Suprapubic skin (tissue), 4 donors: ENCODE data around the gene FBXO3. TPM values are rescaled to one million over a fixed set of nuclear protein-coding genes. Genes with fewer than 3 reads are reported as not detected.
A peak's percentile ranks its signal among the peaks of the same experiment; 100 is the strongest.

ENCODE experiments used
- DNase-seq, 2 donors: peaks; one replicate each; pipeline ENCODE4 v3.0.0-alpha.2; 2019; ENCODE audit warnings: low spot score in 2 of 2
- H3K27ac ChIP-seq: fragments of 200-600 bp; sonication (generic); one replicate; pipeline ENCODE4 v1.5.1; 2019
- H3K27me3 ChIP-seq: fragments of 200-600 bp; sonication (generic); one replicate; pipeline ENCODE4 v1.5.1; 2019
- H3K36me3 ChIP-seq: fragments of 200-600 bp; sonication (generic); one replicate; pipeline ENCODE4 v1.5.1; 2019
- H3K4me1 ChIP-seq: fragments of 200-600 bp; sonication (generic); one replicate; pipeline ENCODE4 v1.5.1; 2019
- H3K4me3 ChIP-seq: fragments of 200-600 bp; sonication (generic); one replicate; pipeline ENCODE4 v1.5.1; 2019; ENCODE audit warnings: mild to moderate bottlenecking
- H3K9me3 ChIP-seq: fragments of 200-600 bp; sonication (generic); one replicate; pipeline ENCODE4 v1.5.1; 2019
- CTCF ChIP-seq, 2 donors: fragments of 200-600 bp in 1 of 2; fragments of 450-650 bp in 1 of 2; sonication (generic) in 1 of 2; IDR thresholded peaks; one replicate each; pipeline ENCODE4 v1.5.1; 2016 to 2019; ENCODE audit warnings: antibody characterized with exemption in 2 of 2, mild to moderate bottlenecking in 1 of 2, moderate library complexity in 1 of 2
- EP300 ChIP-seq: sonication (generic); formaldehyde crosslinking; IDR thresholded peaks from one replicate; pipeline ENCODE4 v1.6.1; 2017; ENCODE audit warnings: antibody characterized with exemption
- POLR2A ChIP-seq, 2 donors: fragments of 450-650 bp; IDR thresholded peaks; one replicate each; pipeline ENCODE4 v1.6.1; 2017; ENCODE audit warnings: antibody characterized with exemption in 2 of 2, mild to moderate bottlenecking in 2 of 2, moderate library complexity in 2 of 2
- POLR2AphosphoS5 ChIP-seq, 3 donors: sonication (generic); formaldehyde crosslinking; IDR thresholded peaks; one replicate each; pipeline ENCODE4 v1.6.1; 2017; ENCODE audit warnings: antibody characterized with exemption in 3 of 3
- WGBS: methylation state at CpG from one replicate; pipeline ENCODE4 v1.1.5; 2018; 5-methylcytosine and 5-hydroxymethylcytosine counted together
- total RNA-seq, 4 donors: library from RNA; depleted of rRNA; stranded (reverse); fragments of >200 nt; gene quantifications; one replicate each; pipeline ENCODE4 v1.1.0, GENCODE V29; 2016

FBXO3 gene
- total RNA-seq, 4 donors from 2014 or later = 35.4 to 47.5 (median 44.3) TPM

GRCh38 chr11:33698921-33699320 lies 75.4 kb downstream of the FBXO3 start:
- Histone ChIP-seq H3K4me1 (peaks cover 74% of the 10 kb centered on the region), H3K4me3 (no peak overlapping the region), H3K9me3 (no peaks in the 10 kb centered on the region), H3K27ac (no peak overlapping the region), H3K27me3 (no peaks in the 10 kb centered on the region), H3K36me3 (no peaks in the 10 kb centered on the region)
- DNase-seq = no peak
- TF ChIP-seq POLR2A (IDR thresholded peaks at IDR 0.05) = no peak
- no peak for TF ChIP-seq POLR2AphosphoS5 (IDR thresholded peaks at IDR 0.05)
- TF ChIP-seq EP300 = no peak
- no peak for TF ChIP-seq CTCF (IDR thresholded peaks at IDR 0.05)
- 72% methylated on average over 5 of the region's 5 CpGs for WGBS

- no peaks in the 10 kb centered on the region for H3K9me3 ChIP-seq
- no peak for DNase-seq
- WGBS = 79% methylated on average over 3 of the region's 3 CpGs
- H3K4me1 ChIP-seq = peaks cover 72% of the 10 kb centered on the region
- H3K36me3 ChIP-seq = no peaks in the 10 kb centered on the region
- no peak for TF ChIP-seq EP300
- TF ChIP-seq POLR2AphosphoS5 (IDR thresholded peaks at IDR 0.05) = no peak
- no peak for TF ChIP-seq CTCF (IDR thresholded peaks at IDR 0.05)
- no peak for TF ChIP-seq POLR2A (IDR thresholded peaks at IDR 0.05)
- no peak overlapping the region for H3K27ac ChIP-seq
- H3K27me3 ChIP-seq = no peaks in the 10 kb centered on the region
- H3K4me3 ChIP-seq = no peak overlapping the region
Measured at GRCh38 chr11:33697997-33698396, 76.3 kb downstream of the FBXO3 start.

GRCh38 chr11:33696931-33697638 lies 77.2 kb downstream of the FBXO3 start:
- Histone ChIP-seq H3K36me3 (no peaks in the 10 kb centered on the region), H3K27ac (peak overlapping the region; percentile 36), H3K9me3 (no peaks in the 10 kb centered on the region), H3K4me3 (no peak overlapping the region), H3K27me3 (no peaks in the 10 kb centered on the region), H3K4me1 (peaks cover 72% of the 10 kb centered on the region)
- no peak for TF ChIP-seq CTCF (IDR thresholded peaks at IDR 0.05)
- no peak for TF ChIP-seq POLR2A (IDR thresholded peaks at IDR 0.05)
- no peak for TF ChIP-seq POLR2AphosphoS5 (IDR thresholded peaks at IDR 0.05)
- TF ChIP-seq EP300 = no peak
- DNase-seq = no peak
- WGBS = 66% methylated on average over 6 of the region's 6 CpGs

GRCh38 chr11:33696411-33696810 lies 77.9 kb downstream of the FBXO3 start:
- Histone ChIP-seq H3K9me3 (no peaks in the 10 kb centered on the region), H3K4me3 (no peak overlapping the region), H3K4me1 (peaks cover 72% of the 10 kb centered on the region), H3K27ac (peak overlapping the region; percentile 30), H3K27me3 (no peaks in the 10 kb centered on the region), H3K36me3 (no peaks in the 10 kb centered on the region)
- no peak for DNase-seq
- TF ChIP-seq CTCF (IDR thresholded peaks at IDR 0.05) = no peak
- TF ChIP-seq POLR2AphosphoS5 (IDR thresholded peaks at IDR 0.05) = no peak
- no peak for TF ChIP-seq POLR2A (IDR thresholded peaks at IDR 0.05)
- TF ChIP-seq EP300 = no peak
- 63% methylated on average over 5 of the region's 5 CpGs for WGBS

GRCh38 chr11:33695051-33695566 lies 79.2 kb downstream of the FBXO3 start:
- no peak for TF ChIP-seq POLR2AphosphoS5 (IDR thresholded peaks at IDR 0.05)
- no peak for TF ChIP-seq CTCF (IDR thresholded peaks at IDR 0.05)
- no peak for TF ChIP-seq EP300
- no peak for TF ChIP-seq POLR2A (IDR thresholded peaks at IDR 0.05)
- 64% methylated on average over 4 of the region's 4 CpGs for WGBS
- peak overlapping the region; percentile 69 for H3K27ac ChIP-seq
- H3K4me3 ChIP-seq = no peak overlapping the region
- DNase-seq = no peak
- H3K36me3 ChIP-seq = no peaks in the 10 kb centered on the region
- H3K27me3 ChIP-seq = no peaks in the 10 kb centered on the region
- peaks cover 75% of the 10 kb centered on the region for H3K4me1 ChIP-seq
- H3K9me3 ChIP-seq = no peaks in the 10 kb centered on the region
